ENCODE results near the gene PDK1. TPM values are rescaled to one million over a fixed set of nuclear protein-coding genes. Genes with fewer than 3 reads are reported as not detected.

PDK1 gene
- total RNA-seq, 1 donor from 2014 or later, result 33.3 TPM

GRCh38 chr2:172623249-172623965 is 67.5 kb downstream of the PDK1 start:
- no peak for DNase-seq (ENCODE audit: low read depth)
- H3K4me3 ChIP-seq (ENCODE audit: low read depth, low read length), result no peak overlapping the region
- no peak for TF ChIP-seq CTCF (conservative IDR thresholded peaks at IDR 0.05; ENCODE audit: low read depth, low read length)

DNA sequence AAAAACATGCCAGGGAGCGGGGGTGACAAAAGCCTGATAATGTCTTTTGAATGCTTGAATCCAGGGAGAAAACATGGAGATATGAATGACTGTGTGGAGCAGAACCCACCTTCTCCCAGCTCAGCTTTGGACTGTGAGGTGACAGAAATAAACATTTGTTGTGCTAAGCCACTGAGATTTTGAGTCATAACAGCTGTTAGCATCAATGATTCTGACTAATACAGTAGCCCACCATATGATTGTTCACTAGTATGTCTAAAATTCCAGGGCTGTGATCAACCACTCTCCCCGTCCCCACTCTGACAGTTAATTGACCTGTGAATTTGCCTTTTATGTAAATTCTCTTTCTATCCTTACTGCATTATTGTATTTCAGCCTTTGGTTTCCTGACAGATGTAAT is 69.1 kb downstream of the PDK1 start:
- no peak overlapping the region for H3K4me3 ChIP-seq (ENCODE audit: low read depth, low read length)
- no peak for DNase-seq (ENCODE audit: low read depth)
- no peak for TF ChIP-seq CTCF (conservative IDR thresholded peaks at IDR 0.05; ENCODE audit: low read depth, low read length)

- no peak overlapping the region for H3K4me3 ChIP-seq (ENCODE audit: low read depth, low read length)
- no peak for TF ChIP-seq CTCF (conservative IDR thresholded peaks at IDR 0.05; ENCODE audit: low read depth, low read length)
- no peak for DNase-seq (ENCODE audit: low read depth)
Observed at GRCh38 chr2:172627181-172627580, 71.3 kb downstream of the PDK1 start.

GRCh38 chr2:172628085-172628484 is 72.2 kb downstream of the PDK1 start:
- H3K4me3 ChIP-seq (ENCODE audit: low read depth, low read length), result no peak overlapping the region
- no peak for DNase-seq (ENCODE audit: low read depth)
- no peak for TF ChIP-seq CTCF (conservative IDR thresholded peaks at IDR 0.05; ENCODE audit: low read depth, low read length)

GRCh38 chr2:172629586-172629985 is 73.7 kb downstream of the PDK1 start:
- TF ChIP-seq CTCF (conservative IDR thresholded peaks at IDR 0.05; ENCODE audit: low read depth, low read length), result no peak
- H3K4me3 ChIP-seq (ENCODE audit: low read depth, low read length), result no peak overlapping the region
- DNase-seq (ENCODE audit: low read depth), result no peak

GRCh38 chr2:172630181-172630580 is 74.3 kb downstream of the PDK1 start:
- TF ChIP-seq CTCF (conservative IDR thresholded peaks at IDR 0.05; ENCODE audit: low read depth, low read length), result no peak
- no peak for DNase-seq (ENCODE audit: low read depth)
- H3K4me3 ChIP-seq (ENCODE audit: low read depth, low read length), result no peak overlapping the region

DNA sequence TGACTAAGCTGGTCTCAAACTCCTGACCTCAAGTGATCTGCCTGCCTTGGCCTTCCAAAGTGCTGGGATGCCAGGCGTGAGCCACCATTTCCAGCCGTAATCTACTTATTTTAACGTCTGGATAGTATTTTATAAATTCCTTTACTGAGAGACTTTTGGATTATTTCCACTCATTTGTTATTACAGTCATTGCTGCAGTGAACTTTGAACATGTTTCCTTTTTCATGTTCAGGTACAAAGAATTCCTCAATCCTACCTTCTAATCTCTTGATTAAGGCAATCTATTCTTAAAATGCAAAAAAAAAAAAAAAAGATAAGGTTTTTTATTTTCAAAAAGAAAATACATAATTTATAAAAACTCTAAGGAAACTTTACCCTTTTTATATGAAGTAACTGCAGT is 78.6 kb downstream of the PDK1 start:
- TF ChIP-seq CTCF (conservative IDR thresholded peaks at IDR 0.05; ENCODE audit: low read depth, low read length), result no peak
- H3K4me3 ChIP-seq (ENCODE audit: low read depth, low read length), result no peak overlapping the region
- DNase-seq (ENCODE audit: low read depth), result no peak

Measured in epithelial cell of proximal tubule (primary cell).